H9 (cell line): Measurements from ENCODE around the gene ZNF232. TPM values are rescaled to one million over a fixed set of nuclear protein-coding genes. Genes with fewer than 3 reads are reported as not detected.

Source experiments
- DNase-seq: peaks from one replicate; pipeline ENCODE4 v3.0.0-alpha.2; 2017
- H2AFZ ChIP-seq: one replicate; pipeline ENCODE4 v1.6.1; 2013; ENCODE audit warnings: mild to moderate bottlenecking, low read length, control low read depth, moderate library complexity
- H2AK5ac ChIP-seq: 2 replicates; pipeline ENCODE4 v1.6.1; 2013; ENCODE audit warnings: low read length, control low read depth, mixed read lengths; ENCODE audit not compliant: insufficient read length
- H2BK120ac ChIP-seq: one replicate; pipeline ENCODE4 v1.6.1; 2013; ENCODE audit warnings: low read depth, mild to moderate bottlenecking, low read length, control low read depth, inconsistent platforms; ENCODE audit not compliant: poor library complexity, severe bottlenecking
- H2BK12ac ChIP-seq: 2 replicates; pipeline ENCODE4 v1.6.1; 2013; ENCODE audit warnings: low read length, control low read depth, mixed read lengths, low read depth; ENCODE audit not compliant: insufficient read length
- H2BK15ac ChIP-seq: 2 replicates; pipeline ENCODE4 v1.6.1; 2013; ENCODE audit warnings: low read depth, low read length, control low read depth
- H2BK20ac ChIP-seq: one replicate; pipeline ENCODE4 v1.6.1; 2013; ENCODE audit warnings: low read depth, mild to moderate bottlenecking, low read length, control low read depth, inconsistent platforms; ENCODE audit not compliant: poor library complexity, severe bottlenecking
- H2BK5ac ChIP-seq: 2 replicates; pipeline ENCODE4 v1.6.1; 2013; ENCODE audit warnings: low read length, control low read depth, mixed read lengths; ENCODE audit not compliant: insufficient read length
- H3K14ac ChIP-seq: 2 replicates; pipeline ENCODE4 v1.6.1; 2013; ENCODE audit warnings: low read length, control low read depth; ENCODE audit not compliant: insufficient read depth
- H3K18ac ChIP-seq: 2 replicates; pipeline ENCODE4 v1.6.1; 2013; ENCODE audit warnings: low read depth, mild to moderate bottlenecking, mixed read lengths, low read length, control low read depth; ENCODE audit not compliant: insufficient read length
- H3K23ac ChIP-seq: 2 replicates; pipeline ENCODE4 v1.6.1; 2013; ENCODE audit warnings: low read length, control low read depth, mixed read lengths, low read depth; ENCODE audit not compliant: insufficient read length
- H3K23me2 ChIP-seq: 2 replicates; pipeline ENCODE4 v1.6.1; 2013; ENCODE audit warnings: low read depth, mild to moderate bottlenecking, mixed read lengths, low read length, control low read depth; ENCODE audit not compliant: insufficient read length, poor library complexity, severe bottlenecking
- H3K27ac ChIP-seq: 2 replicates; pipeline ENCODE4 v1.5.1; 2013; ENCODE audit warnings: low read length, control low read depth, mixed read lengths, low read depth; ENCODE audit not compliant: insufficient read length
- H3K27me3 ChIP-seq: 2 replicates; pipeline ENCODE4 v1.6.1; 2013; ENCODE audit warnings: low read length, control low read depth, inconsistent platforms; ENCODE audit not compliant: insufficient read depth
- H3K4ac ChIP-seq: 2 replicates; pipeline ENCODE4 v1.6.1; 2013; ENCODE audit warnings: low read depth, mild to moderate bottlenecking, control low read depth, inconsistent platforms, low read length, moderate library complexity
- H3K4me1 ChIP-seq: 2 replicates; pipeline ENCODE4 v1.6.1; 2013; ENCODE audit warnings: low read length, control low read depth, inconsistent platforms; ENCODE audit not compliant: insufficient read depth
- H3K4me2 ChIP-seq: 2 replicates; pipeline ENCODE4 v1.6.1; 2013; ENCODE audit warnings: low read length, control low read depth, mixed read lengths; ENCODE audit not compliant: insufficient read length, insufficient read depth
- H3K56ac ChIP-seq: 2 replicates; pipeline ENCODE4 v1.6.1; 2013; ENCODE audit warnings: low read depth, mild to moderate bottlenecking, mixed read lengths, low read length, control low read depth; ENCODE audit not compliant: insufficient read length
- H3K79me1 ChIP-seq: 2 replicates; pipeline ENCODE4 v1.6.1; 2013; ENCODE audit warnings: low read depth, mild to moderate bottlenecking, moderate library complexity, low read length, control low read depth, inconsistent platforms; ENCODE audit not compliant: insufficient read depth, poor library complexity, severe bottlenecking
- H3K79me2 ChIP-seq: 2 replicates; pipeline ENCODE4 v1.6.1; 2013; ENCODE audit warnings: low read length, control low read depth, inconsistent platforms; ENCODE audit not compliant: insufficient read depth
- H3K9ac ChIP-seq: 2 replicates; pipeline ENCODE4 v1.6.1; 2013; ENCODE audit warnings: low read length, control low read depth, mixed read lengths; ENCODE audit not compliant: insufficient read length; ENCODE audit errors: extremely low read depth
- H3K9me3 ChIP-seq: one replicate; pipeline ENCODE4 v1.6.1; 2013; ENCODE audit warnings: low read depth, low read length, inconsistent platforms; ENCODE audit not compliant: control insufficient read depth
- H3T11ph ChIP-seq: one replicate; pipeline ENCODE4 v1.6.1; 2013; ENCODE audit warnings: mild to moderate bottlenecking, low read length, control low read depth, inconsistent platforms
- H4K20me1 ChIP-seq: one replicate; pipeline ENCODE4 v1.6.1; 2013; ENCODE audit not compliant: control insufficient read depth, insufficient read length, insufficient read depth
- H4K5ac ChIP-seq: 2 replicates; pipeline ENCODE4 v1.6.1; 2013; ENCODE audit warnings: low read depth, mild to moderate bottlenecking, mixed read lengths, low read length, control low read depth; ENCODE audit not compliant: insufficient read length
- H4K8ac ChIP-seq: replicated peaks from 2 replicates; pipeline ENCODE4 v1.6.1; 2013; ENCODE audit warnings: low read length, control low read depth, mixed read lengths, low read depth; ENCODE audit not compliant: insufficient read length
- H4K91ac ChIP-seq: 2 replicates; pipeline ENCODE4 v1.6.1; 2013; ENCODE audit warnings: low read depth, mild to moderate bottlenecking, moderate library complexity, mixed read lengths, low read length, control low read depth; ENCODE audit not compliant: insufficient read length
- H3K27ac Mint-ChIP-seq, 3 experiments: 2 replicates in 2 of 3; 3 replicates in 1 of 3; pipeline ENCODE4 v1.8.0; 2020 to 2021; ENCODE audit warnings: mixed read lengths in 3 of 3, mild to moderate bottlenecking in 1 of 3, moderate library complexity in 1 of 3
- H3K27me3 Mint-ChIP-seq: 2 replicates; pipeline ENCODE4 v1.8.0; 2021; ENCODE audit warnings: low read depth, mild to moderate bottlenecking, moderate library complexity, mixed read lengths
- H3K36me3 Mint-ChIP-seq, 3 experiments: 2 replicates in 2 of 3; 3 replicates in 1 of 3; pipeline ENCODE4 v1.8.0; 2020 to 2021; ENCODE audit warnings: low read depth in 3 of 3, mixed read lengths in 3 of 3; ENCODE audit not compliant: insufficient read depth in 1 of 3
- H3K4me1 Mint-ChIP-seq, 2 experiments: 2 replicates each; pipeline ENCODE4 v1.8.0; 2020; ENCODE audit warnings: mixed read lengths in 2 of 2
- H3K4me3 Mint-ChIP-seq, 2 experiments: 2 replicates in 1 of 2; 3 replicates in 1 of 2; pipeline ENCODE4 v1.8.0; 2020 to 2021; ENCODE audit warnings: mild to moderate bottlenecking in 2 of 2, mixed read lengths in 2 of 2, moderate library complexity in 1 of 2
- H3K9me3 Mint-ChIP-seq, 2 experiments: 2 replicates in 1 of 2; 3 replicates in 1 of 2; pipeline ENCODE4 v1.8.0; 2020; ENCODE audit warnings: mild to moderate bottlenecking in 2 of 2, mixed read lengths in 2 of 2, moderate library complexity in 1 of 2
- CTCF ChIP-seq: fragments of 200-600 bp; sonication (generic); conservative IDR thresholded peaks from 3 replicates; pipeline ENCODE4 v1.8.0; 2021; ENCODE audit warnings: antibody characterized with exemption, mild to moderate bottlenecking
- WGBS: extraction: QIAGEN DNeasy Blood & Tissue Kit; methylation state at CpG from one replicate; pipeline ENCODE4 v1.1.7; 2013; ENCODE audit warnings: missing lambda C conversion rate, low lambda C conversion rate, mixed read lengths; ENCODE audit not compliant: insufficient read length; ENCODE audit errors: extremely low coverage; 5-methylcytosine and 5-hydroxymethylcytosine counted together
- total RNA-seq: library from RNA; stranded (reverse); gene quantifications from 2 replicates; pipeline ENCODE4 v1.2.1, GENCODE V29; 2021

Gene ZNF232
- total RNA-seq, 1 experiment from 2014 or later, result 46.4 TPM

GRCh38 chr17:5100832-5101231 lies 10.8 kb downstream of the ZNF232 start:
- H3K27ac ChIP-seq, result no peak overlapping the region
- no CpG with 5 or more reads among the region's 6 CpGs for WGBS
- DNase-seq, result no peak
- H3K9me3 ChIP-seq, result peaks cover 10% of the 10 kb centered on the region
- H3K14ac ChIP-seq, result no peak overlapping the region
- H4K91ac ChIP-seq, result no peak overlapping the region
- H3K23me2 ChIP-seq, result peaks cover 7% of the 10 kb centered on the region
- H3K79me2 ChIP-seq, result no peaks in the 10 kb centered on the region
- H2AFZ ChIP-seq, result no peak overlapping the region
- no peak overlapping the region for H2AK5ac ChIP-seq
- peaks cover 45% of the 10 kb centered on the region for H3K27me3 Mint-ChIP-seq
- H2BK15ac ChIP-seq, result no peak overlapping the region
- H4K8ac ChIP-seq, result no peak overlapping the region
- no peaks in the 10 kb centered on the region for H4K20me1 ChIP-seq
- no peak overlapping the region for H3K9ac ChIP-seq
- no peak overlapping the region for H4K5ac ChIP-seq
- H3K79me1 ChIP-seq, result no peaks in the 10 kb centered on the region
- TF ChIP-seq CTCF, result no peak
- peaks cover 33 to 47% of the 10 kb centered on the region in 2 experiments for H3K9me3 Mint-ChIP-seq
- H3K4ac ChIP-seq, result no peak overlapping the region
- no peak overlapping the region for H3K4me2 ChIP-seq
- no peak overlapping the region; a peak in 1 of 7 replicates for H3K27ac Mint-ChIP-seq
- H2BK12ac ChIP-seq, result no peak overlapping the region
- no peak overlapping the region for H2BK120ac ChIP-seq
- H3K4me1 Mint-ChIP-seq, result peaks cover 2 to 3% of the 10 kb centered on the region in 2 experiments; a peak in 1 of 4 replicates
- H3K18ac ChIP-seq, result no peak overlapping the region
- H3K23ac ChIP-seq, result no peak overlapping the region
- no peak overlapping the region for H3K4me3 Mint-ChIP-seq
- no peaks in the 10 kb centered on the region for H3K4me1 ChIP-seq
- H3K56ac ChIP-seq, result no peak overlapping the region
- H3T11ph ChIP-seq, result no peak overlapping the region
- H2BK20ac ChIP-seq, result no peak overlapping the region
- H2BK5ac ChIP-seq, result no peak overlapping the region
- H3K36me3 Mint-ChIP-seq, result peaks cover 22 to 33% (median 25%) of the 10 kb centered on the region in 3 experiments
- H3K27me3 ChIP-seq, result no peaks in the 10 kb centered on the region
